ENCODE measurements around the gene GALNT9. TPM values are rescaled to one million over a fixed set of nuclear protein-coding genes. Genes with fewer than 3 reads are reported as not detected.

GALNT9 gene
- total RNA-seq, 4 donors from 2014 or later: not detected

GRCh38 chr12:132186208-132186856 is 143.1 kb downstream of the GALNT9 start:
- Histone ChIP-seq H3K9me3 (peaks cover 0 to 14% (median 0%) of the 10 kb centered on the region in 3 donors), H3K4me1 (peaks cover 14 to 36% (median 15%) of the 10 kb centered on the region in 3 donors), H3K27me3 (peaks cover 0 to 82% (median 0%) of the 10 kb centered on the region in 4 donors), H3K4me3 (peak overlapping the region in 2 of 4 donors; percentile 18 to 28), H3K27ac (peak overlapping the region in 1 of 4 donors; percentile 29), H3K36me3 (no peaks in the 10 kb centered on the region)
- no peak for TF ChIP-seq CTCF (IDR thresholded peaks at IDR 0.05)
- intact Hi-C loops (cut with DNase I): no loop called here
- no peak for DNase-seq
- 50 to 65% methylated on average over 9 to 22 of the region's 24 CpGs for WGBS, 2 donors

DNA sequence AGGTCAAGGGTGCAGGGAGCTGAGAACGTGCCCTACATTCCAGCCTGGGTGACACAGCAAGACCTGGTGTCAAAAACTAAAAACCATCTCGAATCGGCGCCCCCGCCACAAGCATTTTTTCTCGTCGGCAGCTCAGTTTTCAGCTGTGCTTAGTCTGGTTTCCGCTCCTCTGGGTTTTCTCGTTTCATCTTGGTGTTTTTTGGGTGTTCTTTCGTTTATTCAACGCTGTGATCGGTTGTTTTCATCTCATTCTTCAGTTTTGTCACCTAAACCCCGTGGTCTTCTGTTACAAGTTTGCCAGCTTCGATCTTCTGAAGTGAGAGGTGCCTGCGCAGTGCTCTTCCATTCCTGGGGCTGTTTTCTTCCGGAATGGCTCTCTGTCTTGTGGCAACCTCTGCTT is 143.7 kb downstream of the GALNT9 start:
- WGBS, 2 donors: 56 to 63% methylated on average over 15 to 16 of the region's 16 CpGs
- no peak for DNase-seq
- TF ChIP-seq POLR2A (IDR thresholded peaks at IDR 0.05) (no peak), CTCF (IDR thresholded peaks at IDR 0.05) (no peak)
- intact Hi-C loops (cut with DNase I): no loop called here
- H3K4me3 ChIP-seq: peak overlapping the region in 2 of 4 donors; percentile 18 to 28
- peaks cover 0 to 14% (median 0%) of the 10 kb centered on the region in 3 donors for H3K9me3 ChIP-seq
- H3K36me3 ChIP-seq: no peaks in the 10 kb centered on the region
- peaks cover 0 to 82% (median 0%) of the 10 kb centered on the region in 4 donors for H3K27me3 ChIP-seq
- H3K4me1 ChIP-seq: peaks cover 11 to 32% (median 13%) of the 10 kb centered on the region in 3 donors
- peak overlapping the region in 1 of 4 donors; percentile 29 for H3K27ac ChIP-seq

GRCh38 chr12:132182711-132183365 is 146.6 kb downstream of the GALNT9 start:
- Histone ChIP-seq H3K27ac (no peak overlapping the region), H3K9me3 (peaks cover 0 to 14% (median 0%) of the 10 kb centered on the region in 3 donors), H3K4me3 (no peak overlapping the region), H3K27me3 (peaks cover 0 to 87% (median 2%) of the 10 kb centered on the region in 4 donors), H3K36me3 (no peaks in the 10 kb centered on the region), H3K4me1 (peaks cover 0 to 21% (median 0%) of the 10 kb centered on the region in 3 donors)
- WGBS, 2 donors: 71 to 75% methylated on average over 10 of the region's 10 CpGs
- no peak for DNase-seq
- TF ChIP-seq CTCF (IDR thresholded peaks at IDR 0.05): no peak
- TF ChIP-seq POLR2A (IDR thresholded peaks at IDR 0.05): no peak
- intact Hi-C loops (cut with DNase I): no loop called here

GRCh38 chr12:132182206-132182710 is 147.1 kb downstream of the GALNT9 start:
- DNase-seq: no peak
- H3K9me3 ChIP-seq: peaks cover 0 to 14% (median 0%) of the 10 kb centered on the region in 3 donors
- intact Hi-C loops (cut with DNase I): no loop called here

More at GRCh38 chr12:132182206-132182710, 147.1 kb downstream of the GALNT9 start:
- WGBS, 2 donors: 85 to 100% methylated on average over 3 to 21 of the region's 21 CpGs
- no peak overlapping the region for H3K4me3 ChIP-seq
- peaks cover 0 to 20% (median 0%) of the 10 kb centered on the region in 3 donors for H3K4me1 ChIP-seq
- H3K27me3 ChIP-seq: peaks cover 0 to 87% (median 3%) of the 10 kb centered on the region in 4 donors
- no peak overlapping the region for H3K27ac ChIP-seq
- TF ChIP-seq POLR2A (IDR thresholded peaks at IDR 0.05) (no peak), CTCF (IDR thresholded peaks at IDR 0.05) (no peak)
- H3K36me3 ChIP-seq: no peaks in the 10 kb centered on the region
